ENCODE results near the gene UVRAG. TPM values are rescaled to one million over a fixed set of nuclear protein-coding genes. Genes with fewer than 3 reads are reported as not detected.

The UVRAG gene
- polyA plus RNA-seq, 1 donor (not counting 4 experiments of a cell fraction or from before 2014, with no cell fraction given): 11.9 TPM

GRCh38 chr11:75786101-75786736 is 28.8 kb upstream of the UVRAG start:
- no peak overlapping the region for H3K27ac ChIP-seq (ENCODE audit: control insufficient read depth, insufficient read depth, low read length)
- no peak overlapping the region for H3K9ac ChIP-seq (ENCODE audit: control insufficient read depth, extremely low read depth, insufficient read depth, low read length)
- DNase-seq (ENCODE audit: low read depth, low spot score): no peak
- peaks cover 4% of the 10 kb centered on the region for H3K4me1 ChIP-seq (ENCODE audit: control insufficient read depth, extremely low read depth, insufficient read depth, low read length)
- dilution Hi-C loops (cut with MboI; ENCODE audit: extremely low pct_ligation_motif_present, low sequenced_read_pairs): no loop called here
- no peaks in the 10 kb centered on the region for H3K27me3 ChIP-seq (ENCODE audit: control insufficient read depth, extremely low read depth, insufficient read depth, low read length)
- H3K36me3 ChIP-seq (ENCODE audit: control insufficient read depth in 2 of 2, extremely low read depth in 1 of 2, insufficient read depth in 2 of 2, low read length in 2 of 2): no peaks in the 10 kb centered on the region
- no peaks in the 10 kb centered on the region for H3K9me1 ChIP-seq (ENCODE audit: control insufficient read depth, extremely low read depth, insufficient read depth, low read length)
- TF ChIP-seq, protein P1, sequence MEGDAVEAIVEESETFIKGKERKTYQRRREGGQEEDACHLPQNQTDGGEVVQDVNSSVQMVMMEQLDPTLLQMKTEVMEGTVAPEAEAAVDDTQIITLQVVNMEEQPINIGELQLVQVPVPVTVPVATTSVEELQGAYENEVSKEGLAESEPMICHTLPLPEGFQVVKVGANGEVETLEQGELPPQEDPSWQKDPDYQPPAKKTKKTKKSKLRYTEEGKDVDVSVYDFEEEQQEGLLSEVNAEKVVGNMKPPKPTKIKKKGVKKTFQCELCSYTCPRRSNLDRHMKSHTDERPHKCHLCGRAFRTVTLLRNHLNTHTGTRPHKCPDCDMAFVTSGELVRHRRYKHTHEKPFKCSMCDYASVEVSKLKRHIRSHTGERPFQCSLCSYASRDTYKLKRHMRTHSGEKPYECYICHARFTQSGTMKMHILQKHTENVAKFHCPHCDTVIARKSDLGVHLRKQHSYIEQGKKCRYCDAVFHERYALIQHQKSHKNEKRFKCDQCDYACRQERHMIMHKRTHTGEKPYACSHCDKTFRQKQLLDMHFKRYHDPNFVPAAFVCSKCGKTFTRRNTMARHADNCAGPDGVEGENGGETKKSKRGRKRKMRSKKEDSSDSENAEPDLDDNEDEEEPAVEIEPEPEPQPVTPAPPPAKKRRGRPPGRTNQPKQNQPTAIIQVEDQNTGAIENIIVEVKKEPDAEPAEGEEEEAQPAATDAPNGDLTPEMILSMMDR (optimal IDR thresholded peaks at IDR 0.05 in 1 of 3, IDR thresholded peaks at IDR 0.05 in 1 of 3, conservative IDR thresholded peaks at IDR 0.05 in 1 of 3; ENCODE audit: extremely low read depth in 1 of 3, insufficient read depth in 2 of 3, low read length in 3 of 3): no peak
- TF ChIP-seq EZH2 (IDR thresholded peaks at IDR 0.05; ENCODE audit: low read length): no peak
- no peaks in the 10 kb centered on the region for H3K79me2 ChIP-seq (ENCODE audit: control insufficient read depth, insufficient read depth, low read length)
- H3K4me2 ChIP-seq (ENCODE audit: control insufficient read depth, extremely low read depth, insufficient read depth, low read depth, low read length): no peak overlapping the region
- H2AFZ ChIP-seq (ENCODE audit: control insufficient read depth, low read length): no peak overlapping the region
- no peak for FAIRE-seq
- H3K4me3 ChIP-seq (ENCODE audit: control insufficient read depth in 2 of 3, extremely low read depth in 1 of 3, insufficient read depth in 2 of 3, low read depth in 1 of 3, low read length in 3 of 3): no peak overlapping the region
- no peaks in the 10 kb centered on the region for H3K9me3 ChIP-seq (ENCODE audit: control insufficient read depth, low read depth, low read length)
- H4K20me1 ChIP-seq (ENCODE audit: control insufficient read depth, extremely low read depth, insufficient read depth, low read length): no peaks in the 10 kb centered on the region

DNA sequence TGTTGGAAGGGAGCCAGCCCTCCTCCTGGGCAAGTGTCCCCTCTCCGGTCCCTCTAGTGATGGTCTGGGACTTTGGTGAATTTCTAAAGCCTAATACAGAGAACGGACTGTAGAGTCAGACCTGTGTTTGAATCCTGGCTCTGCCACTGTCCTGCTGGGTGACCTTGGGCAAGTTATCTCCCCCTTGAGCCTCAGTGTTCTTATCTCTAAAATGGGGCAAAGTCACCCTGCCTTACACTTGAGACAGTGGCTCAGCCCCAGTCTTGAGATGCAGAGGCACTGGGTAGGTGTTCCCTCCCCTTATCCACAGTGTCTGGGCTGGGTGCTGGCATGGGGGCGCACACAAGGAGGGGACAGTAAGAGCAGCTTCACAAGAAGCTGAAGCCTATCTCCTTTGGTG is 25.5 kb upstream of the UVRAG start:
- Histone ChIP-seq H4K20me1 (ENCODE audit: control insufficient read depth, extremely low read depth, insufficient read depth, low read length) (no peaks in the 10 kb centered on the region), H3K4me3 (ENCODE audit: control insufficient read depth in 2 of 3, extremely low read depth in 1 of 3, insufficient read depth in 2 of 3, low read depth in 1 of 3, low read length in 3 of 3) (no peak overlapping the region), H3K9ac (ENCODE audit: control insufficient read depth, extremely low read depth, insufficient read depth, low read length) (no peak overlapping the region), H3K9me3 (ENCODE audit: control insufficient read depth, low read depth, low read length) (no peaks in the 10 kb centered on the region), H3K4me1 (ENCODE audit: control insufficient read depth, extremely low read depth, insufficient read depth, low read length) (peaks cover 5% of the 10 kb centered on the region), H3K9me1 (ENCODE audit: control insufficient read depth, extremely low read depth, insufficient read depth, low read length) (no peaks in the 10 kb centered on the region), H3K4me2 (ENCODE audit: control insufficient read depth, extremely low read depth, insufficient read depth, low read depth, low read length) (no peak overlapping the region), H2AFZ (ENCODE audit: control insufficient read depth, low read length) (no peak overlapping the region), H3K36me3 (ENCODE audit: control insufficient read depth in 2 of 2, extremely low read depth in 1 of 2, insufficient read depth in 2 of 2, low read length in 2 of 2) (no peaks in the 10 kb centered on the region), H3K79me2 (ENCODE audit: control insufficient read depth, insufficient read depth, low read length) (no peaks in the 10 kb centered on the region), H3K27me3 (ENCODE audit: control insufficient read depth, extremely low read depth, insufficient read depth, low read length) (no peaks in the 10 kb centered on the region), H3K27ac (ENCODE audit: control insufficient read depth, insufficient read depth, low read length) (no peak overlapping the region)
- dilution Hi-C loops (cut with MboI; ENCODE audit: extremely low pct_ligation_motif_present, low sequenced_read_pairs): no loop called here
- DNase-seq (ENCODE audit: low read depth, low spot score) (no peak), FAIRE-seq (no peak)
- TF ChIP-seq, protein P1 (optimal IDR thresholded peaks at IDR 0.05 in 1 of 3, IDR thresholded peaks at IDR 0.05 in 1 of 3, conservative IDR thresholded peaks at IDR 0.05 in 1 of 3; ENCODE audit: extremely low read depth in 1 of 3, insufficient read depth in 2 of 3, low read length in 3 of 3): no peak
- no peak for TF ChIP-seq EZH2 (IDR thresholded peaks at IDR 0.05; ENCODE audit: low read length)
